ENCODE data around the gene DEPDC5. TPM values are rescaled to one million over a fixed set of nuclear protein-coding genes. Genes with fewer than 3 reads are reported as not detected.

DEPDC5 gene
- total RNA-seq, result 14.0 and 17.2 TPM in 2 replicates

GRCh38 chr22:31753634-31754501 is at the start of gene DEPDC5:
Gene DEPDC5, plus strand, starts transcription at chr22:31754019. Its CDS starts 903 bp downstream, at chr22:31754922.

GRCh38 chr22:31749636-31750364 is 4.0 kb upstream of the DEPDC5 start, which contains the start of gene PRR14L:
Gene PRR14L, minus strand, starts transcription at chr22:31750132. Its CDS starts 11,272 bp downstream, at chr22:31738860.

GRCh38 chr22:31943978-31944699 is 190.3 kb downstream of the DEPDC5 start, which contains the start of gene YWHAH:
Gene YWHAH, plus strand, starts transcription at chr22:31944535. Its CDS starts 199 bp downstream, at chr22:31944734.

Small RNA genes within 50 kb of the gene (small RNA-seq; reads per million reads assigned to genes)
- gene RN7SL20P, result not detected

Other genes starting within 250 kb of the DEPDC5 start
- 41.7 and 55.2 TPM in 2 replicates for gene PISD, start 91.8 kb upstream of the DEPDC5 start, total RNA-seq
- gene PRR14L, start 3.9 kb upstream of the DEPDC5 start, total RNA-seq, result 32.8 and 35.3 TPM in 2 replicates
- 136 and 173 TPM in 2 replicates for gene YWHAH, start 190.5 kb downstream of the DEPDC5 start, total RNA-seq

Measured in vein endothelial cell (primary cell).